Gastrocnemius medialis (tissue), 4 donors: ENCODE results near the gene ZNF766. TPM values are rescaled to one million over a fixed set of nuclear protein-coding genes. Genes with fewer than 3 reads are reported as not detected.
"Not testable (repeated sequence)": the region's sequence is repeated elsewhere in the genome, so short reads cannot be mapped to it uniquely, and the experiment has no call there.

Experiments used
- ATAC-seq, 2 donors: fragments of 150-250 bp; one replicate each; pipeline ENCODE4 v1.9.1; 2016
- DNase-seq, 2 donors: peaks; one replicate each; pipeline ENCODE4 v3.0.0-alpha.2; 2019
- H3K27ac ChIP-seq, 4 donors: fragments of 200-600 bp; sonication (generic); 1 replicate in 1 of 4; 2 replicates in 3 of 4; pipeline ENCODE4 v1.5.1; 2016 to 2018; ENCODE audit warnings: mild to moderate bottlenecking in 2 of 4, moderate library complexity in 1 of 4
- H3K27me3 ChIP-seq, 3 donors: fragments of 200-600 bp; sonication (generic) in 2 of 3; 1 replicate in 1 of 3; 2 replicates in 2 of 3; pipeline versions ENCODE4 v1.5.1 to v1.6.0; 2016 to 2019; ENCODE audit warnings: mild to moderate bottlenecking in 1 of 3, moderate library complexity in 1 of 3
- H3K36me3 ChIP-seq, 2 donors: fragments of 200-600 bp; sonication (generic) in 1 of 2; one replicate each; pipeline ENCODE4 v1.5.1; 2017 to 2018
- H3K4me1 ChIP-seq, 2 donors: fragments of 200-600 bp; sonication (generic) in 1 of 2; one replicate each; pipeline ENCODE4 v1.5.1; 2016 to 2017; ENCODE audit warnings: mild to moderate bottlenecking in 2 of 2
- H3K4me3 ChIP-seq, 4 donors: fragments of 200-600 bp; sonication (generic) in 3 of 4; 1 replicate in 1 of 4; 2 replicates in 3 of 4; pipeline ENCODE4 v1.5.1; 2016 to 2019; ENCODE audit warnings: mild to moderate bottlenecking in 2 of 4
- H3K9me3 ChIP-seq, 3 donors: fragments of 200-600 bp; sonication (generic) in 2 of 3; 1 replicate in 1 of 3; 2 replicates in 2 of 3; pipeline ENCODE4 v1.5.1; 2016 to 2019
- POLR2A ChIP-seq, 2 donors: fragments of 450-650 bp; IDR thresholded peaks; one replicate each; pipeline ENCODE4 v1.6.1; 2017; ENCODE audit warnings: antibody characterized with exemption in 2 of 2, mild to moderate bottlenecking in 2 of 2, moderate library complexity in 2 of 2
- in situ Hi-C, 4 donors: fragments of 200-750 bp; cut with MboI; loops; one replicate each; pipeline versions ENCODE4 v1.15.0 to v1.8.0; 2017; ENCODE audit warnings: low sequenced_read_pairs in 4 of 4
- intact Hi-C: fragments of 100-400 bp; cut with DNase I; formaldehyde crosslinking; loops from one replicate; pipeline ENCODE4 v1.15.1; 2023; ENCODE audit warnings: low total_unique reads
- microRNA counts, 2 donors: library from miRNA; unstranded; fragments of <30 nt; microRNA quantifications; one replicate each; lab custom pipeline; 2016
- microRNA-seq, 2 donors: library from miRNA; unstranded; fragments of <30 nt; microRNA quantifications; one replicate each; pipeline ENCODE4, GENCODE V29; 2016; ENCODE audit warnings: borderline replicate concordance in 2 of 2
- total RNA-seq, 4 donors: library from RNA; depleted of rRNA; stranded (reverse); fragments of >200 nt; gene quantifications; one replicate each; pipeline versions ENCODE4 v1.1.0 to v1.2.3, GENCODE V29; 2016
- TF ChIP-seq, protein P1 (sequence below), 5 experiments: fragments of 450-650 bp in 3 of 5; fragments of 200-600 bp in 2 of 5; sonication (generic) in 2 of 5; IDR thresholded peaks in 4 of 5; conservative IDR thresholded peaks in 1 of 5; 1 replicate in 4 of 5; 2 replicates in 1 of 5; pipeline ENCODE4 v1.5.1; 2016 to 2019; ENCODE audit warnings: antibody characterized with exemption in 5 of 5, mild to moderate bottlenecking in 3 of 5, moderate library complexity in 3 of 5

ZNF766 gene
- total RNA-seq, 4 donors from 2014 or later, result 6.6 to 11.6 (median 7.7) TPM

DNA sequence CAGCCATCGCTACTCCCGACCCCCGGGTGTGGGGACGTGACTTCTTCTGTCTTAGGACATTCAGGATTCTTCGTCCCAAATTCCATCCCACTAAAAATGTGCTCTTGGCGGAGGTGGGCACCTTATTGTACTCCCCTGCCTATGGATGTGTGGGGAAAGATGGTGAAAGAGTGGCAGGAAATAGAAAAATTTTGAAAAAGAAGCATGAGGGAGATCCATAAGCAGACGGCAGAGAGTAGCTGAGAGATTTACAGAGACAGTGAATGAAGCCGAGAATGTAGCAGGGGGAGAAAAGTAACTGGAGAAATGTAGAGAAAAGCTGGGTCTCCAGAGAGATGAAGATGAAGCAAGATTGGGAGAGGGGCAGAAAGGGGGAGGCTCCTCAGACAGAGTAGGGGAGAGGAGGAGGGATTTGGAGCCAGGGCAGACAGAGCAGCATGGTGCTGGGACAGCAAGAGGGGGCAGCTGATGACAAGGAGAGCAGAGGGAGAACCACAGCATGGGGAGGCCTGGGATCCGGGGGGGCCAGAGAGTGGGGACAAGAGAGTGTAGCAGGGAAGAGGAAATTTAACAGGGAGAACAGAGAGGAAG is 67.5 kb downstream of the ZNF766 start:
- H3K27me3 ChIP-seq, result no peaks in the 10 kb centered on the region
- peak overlapping the region; percentile 76 to 95 (median 90) for H3K4me3 ChIP-seq
- intact Hi-C loops, result loop anchor here (1.0 kb wide), 2 partner anchors 32 to 40 kb away; partner anchors contain the start of genes ZNF480 and ZNF880
- DNase-seq, result no peak
- peak overlapping the region; percentile 72 to 81 (median 78) for H3K27ac ChIP-seq
- TF ChIP-seq, protein P1, sequence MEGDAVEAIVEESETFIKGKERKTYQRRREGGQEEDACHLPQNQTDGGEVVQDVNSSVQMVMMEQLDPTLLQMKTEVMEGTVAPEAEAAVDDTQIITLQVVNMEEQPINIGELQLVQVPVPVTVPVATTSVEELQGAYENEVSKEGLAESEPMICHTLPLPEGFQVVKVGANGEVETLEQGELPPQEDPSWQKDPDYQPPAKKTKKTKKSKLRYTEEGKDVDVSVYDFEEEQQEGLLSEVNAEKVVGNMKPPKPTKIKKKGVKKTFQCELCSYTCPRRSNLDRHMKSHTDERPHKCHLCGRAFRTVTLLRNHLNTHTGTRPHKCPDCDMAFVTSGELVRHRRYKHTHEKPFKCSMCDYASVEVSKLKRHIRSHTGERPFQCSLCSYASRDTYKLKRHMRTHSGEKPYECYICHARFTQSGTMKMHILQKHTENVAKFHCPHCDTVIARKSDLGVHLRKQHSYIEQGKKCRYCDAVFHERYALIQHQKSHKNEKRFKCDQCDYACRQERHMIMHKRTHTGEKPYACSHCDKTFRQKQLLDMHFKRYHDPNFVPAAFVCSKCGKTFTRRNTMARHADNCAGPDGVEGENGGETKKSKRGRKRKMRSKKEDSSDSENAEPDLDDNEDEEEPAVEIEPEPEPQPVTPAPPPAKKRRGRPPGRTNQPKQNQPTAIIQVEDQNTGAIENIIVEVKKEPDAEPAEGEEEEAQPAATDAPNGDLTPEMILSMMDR (IDR thresholded peaks at IDR 0.05 in 4 of 5, conservative IDR thresholded peaks at IDR 0.05 in 1 of 5), result no peak
- no peak for TF ChIP-seq POLR2A (IDR thresholded peaks at IDR 0.05)
- in situ Hi-C loops, result no loop called here
- no peak for ATAC-seq
- peaks cover 0 to 22% (median 7%) of the 10 kb centered on the region in 3 donors for H3K9me3 ChIP-seq
- peaks cover 6 to 8% of the 10 kb centered on the region in 2 donors for H3K4me1 ChIP-seq
- no peaks in the 10 kb centered on the region for H3K36me3 ChIP-seq

GRCh38 chr19:52339022-52339421 is 69.6 kb downstream of the ZNF766 start:
- H3K36me3 ChIP-seq, in situ Hi-C loops, intact Hi-C loops, H3K27ac ChIP-seq, H3K4me3 ChIP-seq, H3K9me3 ChIP-seq, ATAC-seq, H3K4me1 ChIP-seq, H3K27me3 ChIP-seq, DNase-seq: not testable (repeated sequence)

GRCh38 chr19:52343548-52343947 is 74.2 kb downstream of the ZNF766 start:
- Histone ChIP-seq H3K4me3 (no peak overlapping the region), H3K36me3 (peaks cover 0 to 12% of the 10 kb centered on the region in 2 donors), H3K4me1 (no peaks in the 10 kb centered on the region), H3K27me3 (no peaks in the 10 kb centered on the region), H3K27ac (no peak overlapping the region), H3K9me3 (no peaks in the 10 kb centered on the region)
- DNase-seq (no peak), ATAC-seq (no peak)
- TF ChIP-seq, protein P1 (IDR thresholded peaks at IDR 0.05 in 4 of 5, conservative IDR thresholded peaks at IDR 0.05 in 1 of 5), result peak in 2 of 5 experiments; percentile 30 to 41
- no peak for TF ChIP-seq POLR2A (IDR thresholded peaks at IDR 0.05)
- in situ Hi-C loops (no loop called here), intact Hi-C loops (no loop called here)

GRCh38 chr19:52345162-52345561 is 75.8 kb downstream of the ZNF766 start:
- H3K4me1 ChIP-seq, result no peaks in the 10 kb centered on the region
- intact Hi-C loops (no loop called here), in situ Hi-C loops (no loop called here)
- no peak overlapping the region for H3K4me3 ChIP-seq
- TF ChIP-seq POLR2A (IDR thresholded peaks at IDR 0.05), result no peak
- TF ChIP-seq, protein P1 (IDR thresholded peaks at IDR 0.05 in 4 of 5, conservative IDR thresholded peaks at IDR 0.05 in 1 of 5), result no peak
- no peaks in the 10 kb centered on the region for H3K9me3 ChIP-seq
- no peak overlapping the region for H3K27ac ChIP-seq
- no peak for DNase-seq
- peaks cover 0 to 23% of the 10 kb centered on the region in 2 donors for H3K36me3 ChIP-seq
- no peaks in the 10 kb centered on the region for H3K27me3 ChIP-seq
- ATAC-seq, result no peak

MicroRNAs within 50 kb of the gene (microRNA counts, 767-probe panel; counts per million panel counts)
- 356 to 448 counts per million in 2 donors for microRNA hsa-miR-643 (lab: Ali Mortazavi, UCI)

Small RNAs within 50 kb of the gene (microRNA-seq; reads per million reads assigned to microRNA genes)
- 1.2 to 2.6 reads per million in 2 donors for gene MIR643
- gene MIR6801, result 0 to 1.2 reads per million in 2 donors

Other genes starting within 250 kb of the ZNF766 start
- 1 to 10 TPM; 3.9 to 4.6 (median 3.9) TPM for gene ZNF614, start 241.2 kb upstream of the ZNF766 start, total RNA-seq
- gene ZNF432, start 220.7 kb upstream of the ZNF766 start, total RNA-seq, result 1 to 10 TPM; 2.1 to 9.5 (median 4.4) TPM
- 1 to 10 TPM; 2.1 to 3.1 (median 2.3) TPM for gene ZNF841, start 173.8 kb upstream of the ZNF766 start, total RNA-seq
- 1 to 10 TPM; 1.1 to 5.3 (median 2.4) TPM for gene ZNF616, start 129.6 kb upstream of the ZNF766 start, total RNA-seq
- 1 to 10 TPM; 1.2 to 4.9 (median 2.3) TPM for gene ZNF836, start 98.0 kb upstream of the ZNF766 start, total RNA-seq
- gene PPP2R1A, start 79.5 kb upstream of the ZNF766 start, total RNA-seq, result 100 to 1,000 TPM; 263 to 302 (median 290) TPM
- 1 to 10 TPM; 3.8 to 7.4 (median 6.0) TPM for gene ZNF480, start 27.6 kb downstream of the ZNF766 start, total RNA-seq
- gene ZNF610, start 66.7 kb downstream of the ZNF766 start, total RNA-seq, result under 1 TPM in 2 of 4 donors, not detected in 2; 0.61 to 0.71 TPM
- 10 to 100 TPM in 1 of 4 donors, 1 to 10 TPM in 3; 6.1 to 12.7 (median 7.9) TPM for gene ZNF880, start 100.3 kb downstream of the ZNF766 start, total RNA-seq
- 10 to 100 TPM in 1 of 4 donors, 1 to 10 TPM in 3; 2.9 to 11.2 (median 5.5) TPM for gene ZNF528, start 128.3 kb downstream of the ZNF766 start, total RNA-seq
- gene ZNF534, start 159.6 kb downstream of the ZNF766 start, total RNA-seq, result under 1 TPM in 2 of 4 donors, not detected in 2; 0.12 to 0.18 TPM
- under 1 TPM in 3 of 4 donors, not detected in 1; 0.20 to 0.63 (median 0.33) TPM for gene ZNF578, start 184.0 kb downstream of the ZNF766 start, total RNA-seq